GM06990 (cell line): ENCODE data around the gene ABCA1.

Experiments
- DNase-seq: peaks from one replicate; pipeline ENCODE4 v3.0.0-alpha.2; 2011; ENCODE audit not compliant: insufficient read length; ENCODE audit errors: extremely low read depth
- H3K27me3 ChIP-seq: replicated peaks from 2 replicates; pipeline ENCODE4 v1.6.0; 2011; ENCODE audit warnings: low read length; ENCODE audit not compliant: control insufficient read depth, insufficient read depth
- H3K36me3 ChIP-seq: 2 replicates; pipeline ENCODE4 v1.5.1; 2011; ENCODE audit warnings: low read length; ENCODE audit not compliant: control insufficient read depth, insufficient read depth
- H3K4me3 ChIP-seq: replicated peaks from 2 replicates; pipeline ENCODE4 v1.5.1; 2011; ENCODE audit warnings: low read depth, mild to moderate bottlenecking, control low read depth, low read length
- CTCF ChIP-seq: IDR thresholded peaks from 2 replicates; pipeline ENCODE4 v1.5.1; 2011; ENCODE audit warnings: low read length, control low read depth, mild to moderate bottlenecking, inconsistent platforms; ENCODE audit not compliant: insufficient read depth, poor library complexity, severe bottlenecking

ABCA1 gene

DNA sequence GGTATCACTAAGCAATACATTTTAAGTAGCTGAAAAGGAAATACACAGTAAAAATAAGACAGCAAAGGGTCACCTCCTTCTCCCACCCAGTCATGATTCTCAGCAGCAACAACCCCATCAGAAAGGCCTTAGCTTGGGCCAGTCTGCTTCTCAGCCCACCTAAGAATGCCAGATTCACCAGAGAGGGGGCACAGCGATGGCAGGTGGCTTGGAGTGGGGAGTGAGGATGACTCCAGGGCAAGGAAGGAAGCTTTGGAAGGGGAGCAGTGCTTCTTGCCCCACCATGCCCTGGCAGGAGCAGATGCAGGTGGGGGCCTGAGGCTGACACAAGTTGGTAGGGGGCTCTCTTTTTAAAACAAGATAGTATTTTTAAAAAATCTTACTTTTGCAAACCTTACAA lies 51.4 kb downstream of the ABCA1 start:
- Histone ChIP-seq H3K4me3 (no peak overlapping the region), H3K27me3 (no peaks in the 10 kb centered on the region; the same call in 1 of the 2 replicates), H3K36me3 (no peaks in the 10 kb centered on the region)
- no peak for TF ChIP-seq CTCF
- DNase-seq = no peak

- H3K4me3 ChIP-seq = no peak overlapping the region
- H3K36me3 ChIP-seq = no peaks in the 10 kb centered on the region
- no peaks in the 10 kb centered on the region; the same call in 1 of the 2 replicates for H3K27me3 ChIP-seq
- DNase-seq = no peak
- TF ChIP-seq CTCF = no peak
Observed at GRCh38 chr9:104875897-104876296, 52.1 kb downstream of the ABCA1 start.

DNA sequence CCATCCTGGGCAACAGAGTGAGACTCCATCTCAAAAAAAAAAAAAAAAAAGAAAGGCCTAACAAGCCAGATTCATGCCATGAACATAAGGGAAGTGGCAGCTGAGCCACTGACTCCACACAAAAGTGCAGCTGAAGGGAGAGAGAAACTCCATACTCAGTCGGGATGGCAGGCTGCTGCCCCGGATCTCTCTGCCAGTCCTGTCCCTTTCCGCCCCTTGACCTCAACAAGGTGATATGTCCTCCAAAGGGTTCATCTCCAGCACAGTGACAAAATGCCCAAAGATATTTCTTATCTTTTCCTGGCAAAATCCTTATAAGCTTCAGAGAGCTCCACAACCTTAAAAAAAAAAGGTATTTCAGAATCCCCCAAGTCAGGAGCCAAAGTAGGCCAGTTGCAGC lies 52.6 kb downstream of the ABCA1 start:
- no peak for DNase-seq
- TF ChIP-seq CTCF = no peak
- H3K4me3 ChIP-seq = no peak overlapping the region
- H3K27me3 ChIP-seq = no peaks in the 10 kb centered on the region; the same call in 1 of the 2 replicates
- H3K36me3 ChIP-seq = no peaks in the 10 kb centered on the region

DNA sequence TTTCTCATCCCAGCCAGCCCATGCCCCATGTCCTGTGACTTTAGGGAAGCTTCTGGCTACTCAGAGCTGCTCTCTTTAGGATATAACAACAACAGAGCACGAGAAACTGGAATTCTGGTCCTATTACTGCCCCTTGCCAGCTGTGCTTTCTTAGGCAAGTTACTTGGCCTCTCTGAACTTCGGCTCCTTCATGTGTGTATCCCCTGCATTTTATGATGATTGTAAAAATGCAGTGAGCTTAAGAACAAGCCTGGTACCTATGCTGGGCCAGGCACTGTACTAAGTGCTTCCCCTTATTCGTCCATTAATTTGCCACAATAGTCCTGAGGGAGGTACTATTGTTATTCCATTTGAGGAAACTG lies 54.5 kb downstream of the ABCA1 start:
- no peaks in the 10 kb centered on the region; the same call in 1 of the 2 replicates for H3K27me3 ChIP-seq
- H3K36me3 ChIP-seq = no peaks in the 10 kb centered on the region
- no peak overlapping the region for H3K4me3 ChIP-seq
- no peak for DNase-seq
- no peak for TF ChIP-seq CTCF

- H3K4me3 ChIP-seq = no peak overlapping the region
- no peak for TF ChIP-seq CTCF
- H3K27me3 ChIP-seq = no peaks in the 10 kb centered on the region; the same call in 1 of the 2 replicates
- H3K36me3 ChIP-seq = no peaks in the 10 kb centered on the region
- no peak for DNase-seq
Observed at GRCh38 chr9:104872656-104873488, 55.1 kb downstream of the ABCA1 start.

DNA sequence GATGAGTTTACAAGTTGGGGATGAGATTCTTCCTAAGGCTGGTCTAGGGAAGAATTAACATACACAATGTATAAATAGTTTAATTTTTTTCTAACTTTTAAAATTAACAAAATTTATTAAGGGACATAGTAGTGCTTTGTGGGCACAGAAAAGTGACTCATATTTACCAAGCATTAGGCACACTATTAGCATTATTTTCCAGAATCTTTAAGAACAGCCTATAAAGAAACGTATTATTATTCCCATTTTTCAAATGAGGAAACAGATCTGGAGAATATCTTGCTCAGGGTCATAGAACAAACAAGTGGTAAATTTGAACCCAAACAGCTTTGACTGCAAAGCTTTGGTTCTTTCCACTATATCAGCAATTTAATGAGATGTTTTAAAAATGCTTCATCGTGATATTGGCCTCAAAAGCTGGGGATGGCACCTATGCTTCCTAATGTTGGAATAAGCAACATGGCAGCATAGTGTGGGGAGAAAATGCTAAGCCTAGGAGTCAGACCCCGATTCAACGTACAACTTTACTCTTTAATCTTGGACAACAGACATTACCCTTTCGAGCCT lies 55.9 kb downstream of the ABCA1 start:
- Histone ChIP-seq H3K4me3 (no peak overlapping the region), H3K27me3 (no peaks in the 10 kb centered on the region; the same call in 1 of the 2 replicates), H3K36me3 (no peaks in the 10 kb centered on the region)
- no peak for DNase-seq
- no peak for TF ChIP-seq CTCF
